GM12878 (cell line): ENCODE data around the gene SF3B5. TPM values are rescaled to one million over a fixed set of nuclear protein-coding genes. Genes with fewer than 3 reads are reported as not detected.
A peak's percentile ranks its signal among the peaks of the same experiment; 100 is the strongest.

Experiments
- CBX3 ChIP-seq: fragments of 200-600 bp; sonication (generic); IDR thresholded peaks from 2 replicates; pipeline ENCODE4 v1.6.1; 2016; ENCODE audit warnings: low read depth, borderline replicate concordance
- EP300 ChIP-seq, 2 experiments: fragments of 150-350 bp in 1 of 2; IDR thresholded peaks; 2 replicates each; pipeline ENCODE4 v1.6.1; 2011 to 2012; ENCODE audit warnings: low read depth in 2 of 2, low read length in 2 of 2, borderline replicate concordance in 1 of 2, improper control_type of control experiment in 1 of 2, inconsistent platforms in 1 of 2; ENCODE audit not compliant: control insufficient read depth in 1 of 2
- ESRRA ChIP-seq: IDR thresholded peaks from 2 replicates; pipeline ENCODE4 v1.6.1; 2012; ENCODE audit warnings: mild to moderate bottlenecking, low read length, improper control_type of control experiment
- EZH2 ChIP-seq: IDR thresholded peaks from 2 replicates; pipeline ENCODE4 v1.6.1; 2012; ENCODE audit warnings: low read depth, mild to moderate bottlenecking, control low read depth, inconsistent platforms, low read length, borderline replicate concordance; ENCODE audit not compliant: control insufficient read depth
- NFXL1 ChIP-seq: fragments of 450-650 bp; IDR thresholded peaks from 2 replicates; pipeline ENCODE4 v1.6.1; 2017; ENCODE audit warnings: antibody characterized with exemption, mild to moderate bottlenecking, borderline replicate concordance
- PAX5 ChIP-seq: IDR thresholded peaks from 2 replicates; pipeline ENCODE4 v1.6.1; 2011; ENCODE audit warnings: low read depth, low read length, borderline replicate concordance
- POU2F2 ChIP-seq: IDR thresholded peaks from 3 replicates; pipeline ENCODE4 v1.6.1; 2011; ENCODE audit warnings: low read depth, mild to moderate bottlenecking, low read length, borderline replicate concordance
- RAD21 ChIP-seq: IDR thresholded peaks from 2 replicates; pipeline ENCODE4 v1.6.1; 2011; ENCODE audit warnings: mild to moderate bottlenecking, low read depth, low read length, moderate library complexity; ENCODE audit not compliant: insufficient read depth
- RAD51 ChIP-seq: fragments of 450-650 bp; IDR thresholded peaks from 2 replicates; pipeline ENCODE4 v1.6.1; 2016; ENCODE audit warnings: moderate library complexity, mild to moderate bottlenecking, inconsistent platforms
- RB1 ChIP-seq: fragments of 450-650 bp; formaldehyde crosslinking; IDR thresholded peaks from 2 replicates; pipeline ENCODE4 v1.6.1; 2017; ENCODE audit warnings: mild to moderate bottlenecking, borderline replicate concordance
- SIN3A ChIP-seq: IDR thresholded peaks from 2 replicates; pipeline ENCODE4 v1.6.1; 2012; ENCODE audit warnings: low read depth, low read length, improper control_type of control experiment
- SREBF2 ChIP-seq: IDR thresholded peaks from 2 replicates; pipeline ENCODE4 v1.6.1; 2012; ENCODE audit warnings: mild to moderate bottlenecking, low read length
- TAF1 ChIP-seq: IDR thresholded peaks from 2 replicates; pipeline ENCODE4 v1.6.1; 2011; ENCODE audit warnings: mild to moderate bottlenecking, low read depth, low read length, borderline replicate concordance
- TCF3 ChIP-seq: IDR thresholded peaks from 2 replicates; pipeline ENCODE4 v1.6.1; 2012; ENCODE audit warnings: low read depth, mild to moderate bottlenecking, low read length, borderline replicate concordance; ENCODE audit not compliant: insufficient read depth
- polyA plus RNA-seq, 11 experiments: library from polyadenylated mRNA; depleted of rRNA in 4 of 11; unstranded in 6 of 11; stranded (reverse) in 5 of 11; fragments of >200 nt; fragmentation: Nextera tagmentation in 4 of 11; fragmentation: Illumina TruSeq in 1 of 11; extraction: Ambion mirVana in 4 of 11; extraction: Trizol in 1 of 11; gene quantifications; 1 replicate in 1 of 11; 2 replicates in 10 of 11; pipeline versions ENCODE4 v1.2.1 to v1.2.3, GENCODE V29; 2011 to 2016; ENCODE audit warnings: inconsistent platforms in 2 of 11, missing spikeins in 2 of 11, low read depth in 1 of 11
- total RNA-seq, 4 experiments: library from RNA; depleted of rRNA in 3 of 4; stranded (reverse); fragments of >200 nt in 3 of 4; fragmentation: Illumina TruSeq in 1 of 4; extraction: Trizol in 1 of 4; gene quantifications; 2 replicates each; pipeline versions ENCODE4 v1.2.1 to v1.2.3, GENCODE V29; 2013 to 2021
- TF ChIP-seq, protein P1 (sequence below): fragments of 150-350 bp; IDR thresholded peaks from 2 replicates; pipeline ENCODE4 v1.6.1; 2014; ENCODE audit warnings: mild to moderate bottlenecking, low read depth, low read length
- TF ChIP-seq, protein P2 (sequence below): fragments of 450-650 bp; IDR thresholded peaks from 2 replicates; pipeline ENCODE4 v1.6.1; 2016; ENCODE audit warnings: mild to moderate bottlenecking, moderate library complexity, borderline replicate concordance
- TF ChIP-seq, protein P3 (sequence below): fragments of 450-650 bp; IDR thresholded peaks from 2 replicates; pipeline ENCODE4 v1.6.1; 2017; ENCODE audit warnings: low read depth, mild to moderate bottlenecking, moderate library complexity
- TF ChIP-seq, protein P4 (sequence below): fragments of 450-650 bp; IDR thresholded peaks from 2 replicates; pipeline ENCODE4 v1.6.1; 2018; ENCODE audit warnings: mild to moderate bottlenecking, low read depth, moderate library complexity; ENCODE audit not compliant: partially characterized antibody

The SF3B5 gene
- total and polyA plus RNA-seq, 10 of the 15 experiments (the other 5 are each of a cell fraction or from before 2014, with no cell fraction given): 220 to 864 (median 341) TPM

DNA sequence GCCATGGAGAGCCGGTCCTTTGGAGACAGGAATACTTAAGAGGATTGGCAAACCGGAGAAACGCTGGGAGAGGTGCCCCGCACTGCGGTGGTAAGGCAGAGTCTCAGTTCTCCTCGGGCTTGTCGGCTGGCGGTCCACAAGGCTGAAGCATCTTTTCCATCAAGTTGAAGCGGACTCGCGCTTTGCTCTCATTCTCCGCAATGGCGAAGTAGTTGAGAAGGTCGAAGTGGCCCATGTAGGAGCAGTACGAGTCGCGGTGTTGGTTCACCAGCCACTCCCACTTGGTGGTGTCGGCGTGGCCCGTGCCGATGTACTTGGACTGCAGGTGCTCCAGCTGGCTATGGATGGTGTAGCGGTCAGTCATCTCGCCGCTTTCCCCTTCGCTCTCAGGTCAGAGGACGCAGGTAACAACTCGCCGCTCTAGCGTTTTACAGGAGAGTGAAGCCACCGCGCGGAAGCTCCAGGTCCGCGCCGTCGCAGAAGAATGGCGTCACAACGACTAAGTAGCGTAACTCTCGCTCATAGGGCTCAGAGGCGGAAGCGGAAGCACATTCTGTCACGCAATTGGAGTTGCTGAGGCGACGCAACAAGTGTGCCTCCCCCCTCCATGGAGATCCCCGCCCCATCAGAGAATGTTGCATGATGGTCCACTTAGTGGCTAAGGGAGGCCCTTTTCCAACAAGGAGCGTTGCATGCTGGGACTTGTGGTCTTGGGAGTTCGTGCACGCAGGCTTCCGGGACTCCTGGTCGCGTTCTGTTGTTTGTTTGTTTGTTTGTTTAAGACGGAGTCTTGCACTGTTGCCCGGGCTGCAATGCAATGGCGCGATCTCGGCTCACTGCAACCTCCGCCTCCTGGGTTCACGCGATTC, at the start of gene SF3B5 (continued):
- peak; percentile 59; the same call in 1 of the 2 replicates for TF ChIP-seq RB1
- TF ChIP-seq, protein P1, sequence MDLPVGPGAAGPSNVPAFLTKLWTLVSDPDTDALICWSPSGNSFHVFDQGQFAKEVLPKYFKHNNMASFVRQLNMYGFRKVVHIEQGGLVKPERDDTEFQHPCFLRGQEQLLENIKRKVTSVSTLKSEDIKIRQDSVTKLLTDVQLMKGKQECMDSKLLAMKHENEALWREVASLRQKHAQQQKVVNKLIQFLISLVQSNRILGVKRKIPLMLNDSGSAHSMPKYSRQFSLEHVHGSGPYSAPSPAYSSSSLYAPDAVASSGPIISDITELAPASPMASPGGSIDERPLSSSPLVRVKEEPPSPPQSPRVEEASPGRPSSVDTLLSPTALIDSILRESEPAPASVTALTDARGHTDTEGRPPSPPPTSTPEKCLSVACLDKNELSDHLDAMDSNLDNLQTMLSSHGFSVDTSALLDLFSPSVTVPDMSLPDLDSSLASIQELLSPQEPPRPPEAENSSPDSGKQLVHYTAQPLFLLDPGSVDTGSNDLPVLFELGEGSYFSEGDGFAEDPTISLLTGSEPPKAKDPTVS: no peak
- TF ChIP-seq, protein P2, sequence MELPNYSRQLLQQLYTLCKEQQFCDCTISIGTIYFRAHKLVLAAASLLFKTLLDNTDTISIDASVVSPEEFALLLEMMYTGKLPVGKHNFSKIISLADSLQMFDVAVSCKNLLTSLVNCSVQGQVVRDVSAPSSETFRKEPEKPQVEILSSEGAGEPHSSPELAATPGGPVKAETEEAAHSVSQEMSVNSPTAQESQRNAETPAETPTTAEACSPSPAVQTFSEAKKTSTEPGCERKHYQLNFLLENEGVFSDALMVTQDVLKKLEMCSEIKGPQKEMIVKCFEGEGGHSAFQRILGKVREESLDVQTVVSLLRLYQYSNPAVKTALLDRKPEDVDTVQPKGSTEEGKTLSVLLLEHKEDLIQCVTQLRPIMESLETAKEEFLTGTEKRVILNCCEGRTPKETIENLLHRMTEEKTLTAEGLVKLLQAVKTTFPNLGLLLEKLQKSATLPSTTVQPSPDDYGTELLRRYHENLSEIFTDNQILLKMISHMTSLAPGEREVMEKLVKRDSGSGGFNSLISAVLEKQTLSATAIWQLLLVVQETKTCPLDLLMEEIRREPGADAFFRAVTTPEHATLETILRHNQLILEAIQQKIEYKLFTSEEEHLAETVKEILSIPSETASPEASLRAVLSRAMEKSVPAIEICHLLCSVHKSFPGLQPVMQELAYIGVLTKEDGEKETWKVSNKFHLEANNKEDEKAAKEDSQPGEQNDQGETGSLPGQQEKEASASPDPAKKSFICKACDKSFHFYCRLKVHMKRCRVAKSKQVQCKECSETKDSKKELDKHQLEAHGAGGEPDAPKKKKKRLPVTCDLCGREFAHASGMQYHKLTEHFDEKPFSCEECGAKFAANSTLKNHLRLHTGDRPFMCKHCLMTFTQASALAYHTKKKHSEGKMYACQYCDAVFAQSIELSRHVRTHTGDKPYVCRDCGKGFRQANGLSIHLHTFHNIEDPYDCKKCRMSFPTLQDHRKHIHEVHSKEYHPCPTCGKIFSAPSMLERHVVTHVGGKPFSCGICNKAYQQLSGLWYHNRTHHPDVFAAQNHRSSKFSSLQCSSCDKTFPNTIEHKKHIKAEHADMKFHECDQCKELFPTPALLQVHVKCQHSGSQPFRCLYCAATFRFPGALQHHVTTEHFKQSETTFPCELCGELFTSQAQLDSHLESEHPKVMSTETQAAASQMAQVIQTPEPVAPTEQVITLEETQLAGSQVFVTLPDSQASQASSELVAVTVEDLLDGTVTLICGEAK: peak; percentile 90
- TF ChIP-seq RAD51: no peak
- no peak for TF ChIP-seq SREBF2
- TF ChIP-seq POU2F2: peak; percentile 86; the same call in 2 of the 3 replicates
- TF ChIP-seq PAX5: peak; percentile 51; the same call in 1 of the 2 replicates
- TF ChIP-seq CBX3: no peak
- TF ChIP-seq, protein P3, sequence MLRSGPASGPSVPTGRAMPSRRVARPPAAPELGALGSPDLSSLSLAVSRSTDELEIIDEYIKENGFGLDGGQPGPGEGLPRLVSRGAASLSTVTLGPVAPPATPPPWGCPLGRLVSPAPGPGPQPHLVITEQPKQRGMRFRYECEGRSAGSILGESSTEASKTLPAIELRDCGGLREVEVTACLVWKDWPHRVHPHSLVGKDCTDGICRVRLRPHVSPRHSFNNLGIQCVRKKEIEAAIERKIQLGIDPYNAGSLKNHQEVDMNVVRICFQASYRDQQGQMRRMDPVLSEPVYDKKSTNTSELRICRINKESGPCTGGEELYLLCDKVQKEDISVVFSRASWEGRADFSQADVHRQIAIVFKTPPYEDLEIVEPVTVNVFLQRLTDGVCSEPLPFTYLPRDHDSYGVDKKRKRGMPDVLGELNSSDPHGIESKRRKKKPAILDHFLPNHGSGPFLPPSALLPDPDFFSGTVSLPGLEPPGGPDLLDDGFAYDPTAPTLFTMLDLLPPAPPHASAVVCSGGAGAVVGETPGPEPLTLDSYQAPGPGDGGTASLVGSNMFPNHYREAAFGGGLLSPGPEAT: peak; percentile 96
- no peak for TF ChIP-seq EZH2
- no peak for TF ChIP-seq RAD21
- peak; percentile 99 for TF ChIP-seq TAF1
- no peak for TF ChIP-seq TCF3
- TF ChIP-seq, protein P4, sequence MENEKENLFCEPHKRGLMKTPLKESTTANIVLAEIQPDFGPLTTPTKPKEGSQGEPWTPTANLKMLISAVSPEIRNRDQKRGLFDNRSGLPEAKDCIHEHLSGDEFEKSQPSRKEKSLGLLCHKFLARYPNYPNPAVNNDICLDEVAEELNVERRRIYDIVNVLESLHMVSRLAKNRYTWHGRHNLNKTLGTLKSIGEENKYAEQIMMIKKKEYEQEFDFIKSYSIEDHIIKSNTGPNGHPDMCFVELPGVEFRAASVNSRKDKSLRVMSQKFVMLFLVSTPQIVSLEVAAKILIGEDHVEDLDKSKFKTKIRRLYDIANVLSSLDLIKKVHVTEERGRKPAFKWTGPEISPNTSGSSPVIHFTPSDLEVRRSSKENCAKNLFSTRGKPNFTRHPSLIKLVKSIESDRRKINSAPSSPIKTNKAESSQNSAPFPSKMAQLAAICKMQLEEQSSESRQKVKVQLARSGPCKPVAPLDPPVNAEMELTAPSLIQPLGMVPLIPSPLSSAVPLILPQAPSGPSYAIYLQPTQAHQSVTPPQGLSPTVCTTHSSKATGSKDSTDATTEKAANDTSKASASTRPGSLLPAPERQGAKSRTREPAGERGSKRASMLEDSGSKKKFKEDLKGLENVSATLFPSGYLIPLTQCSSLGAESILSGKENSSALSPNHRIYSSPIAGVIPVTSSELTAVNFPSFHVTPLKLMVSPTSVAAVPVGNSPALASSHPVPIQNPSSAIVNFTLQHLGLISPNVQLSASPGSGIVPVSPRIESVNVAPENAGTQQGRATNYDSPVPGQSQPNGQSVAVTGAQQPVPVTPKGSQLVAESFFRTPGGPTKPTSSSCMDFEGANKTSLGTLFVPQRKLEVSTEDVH: peak; percentile 96
- no peak for TF ChIP-seq ESRRA
- no peak for TF ChIP-seq EP300 (IDR thresholded peaks at IDR 0.05; ENCODE audit: borderline replicate concordance in 1 of 2, control insufficient read depth in 1 of 2, low read depth in 2 of 2, low read length in 2 of 2)
- TF ChIP-seq SIN3A: peak; percentile 86; the same call in 1 of the 2 replicates
- no peak for TF ChIP-seq NFXL1
